ENCODE data around the gene SERPING1. TPM values are rescaled to one million over a fixed set of nuclear protein-coding genes. Genes with fewer than 3 reads are reported as not detected.

The SERPING1 gene
- total RNA-seq, 6 donors from 2014 or later: 306 to 573 (median 469) TPM

DNA sequence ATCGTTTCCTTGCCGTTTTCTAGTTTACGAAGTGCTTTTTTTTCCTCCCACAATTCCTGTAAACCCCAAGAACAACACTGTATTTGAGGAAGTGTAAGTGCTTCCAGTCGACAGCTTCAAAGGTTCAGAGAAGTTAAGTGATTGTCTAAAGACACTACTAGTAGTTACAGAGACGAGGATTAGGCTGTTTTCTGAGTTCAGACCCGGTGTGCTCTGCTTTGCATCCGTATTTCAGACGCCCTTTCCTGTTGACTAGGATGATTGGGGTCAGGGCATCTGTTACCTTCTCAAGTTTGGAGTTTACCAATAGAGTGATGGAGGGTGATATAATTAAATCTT, 60.5 kb downstream of the SERPING1 start:
- Histone ChIP-seq H3K27ac (peak overlapping the region; percentile 76 to 88 (median 82)), H3K4me3 (peak overlapping the region; percentile 61 to 77 (median 65)), H3K9me3 (no peaks in the 10 kb centered on the region), H3K36me3 (peaks cover 23 to 38% (median 30%) of the 10 kb centered on the region in 4 donors), H3K27me3 (no peaks in the 10 kb centered on the region), H3K4me1 (peaks cover 9 to 36% (median 12%) of the 10 kb centered on the region in 4 donors)
- ATAC-seq (ENCODE audit: low FRiP score in 2 of 2) (no peak), DNase-seq (no peak)
- TF ChIP-seq POLR2A (IDR thresholded peaks at IDR 0.05): no peak
- TF ChIP-seq, protein P1, sequence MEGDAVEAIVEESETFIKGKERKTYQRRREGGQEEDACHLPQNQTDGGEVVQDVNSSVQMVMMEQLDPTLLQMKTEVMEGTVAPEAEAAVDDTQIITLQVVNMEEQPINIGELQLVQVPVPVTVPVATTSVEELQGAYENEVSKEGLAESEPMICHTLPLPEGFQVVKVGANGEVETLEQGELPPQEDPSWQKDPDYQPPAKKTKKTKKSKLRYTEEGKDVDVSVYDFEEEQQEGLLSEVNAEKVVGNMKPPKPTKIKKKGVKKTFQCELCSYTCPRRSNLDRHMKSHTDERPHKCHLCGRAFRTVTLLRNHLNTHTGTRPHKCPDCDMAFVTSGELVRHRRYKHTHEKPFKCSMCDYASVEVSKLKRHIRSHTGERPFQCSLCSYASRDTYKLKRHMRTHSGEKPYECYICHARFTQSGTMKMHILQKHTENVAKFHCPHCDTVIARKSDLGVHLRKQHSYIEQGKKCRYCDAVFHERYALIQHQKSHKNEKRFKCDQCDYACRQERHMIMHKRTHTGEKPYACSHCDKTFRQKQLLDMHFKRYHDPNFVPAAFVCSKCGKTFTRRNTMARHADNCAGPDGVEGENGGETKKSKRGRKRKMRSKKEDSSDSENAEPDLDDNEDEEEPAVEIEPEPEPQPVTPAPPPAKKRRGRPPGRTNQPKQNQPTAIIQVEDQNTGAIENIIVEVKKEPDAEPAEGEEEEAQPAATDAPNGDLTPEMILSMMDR (IDR thresholded peaks at IDR 0.05): no peak
- no peak for TF ChIP-seq EP300 (IDR thresholded peaks at IDR 0.05)
- TF ChIP-seq POLR2AphosphoS5 (IDR thresholded peaks at IDR 0.05): no peak
- WGBS, 2 donors: 0 to 1% methylated on average over 8 of the region's 8 CpGs

DNA sequence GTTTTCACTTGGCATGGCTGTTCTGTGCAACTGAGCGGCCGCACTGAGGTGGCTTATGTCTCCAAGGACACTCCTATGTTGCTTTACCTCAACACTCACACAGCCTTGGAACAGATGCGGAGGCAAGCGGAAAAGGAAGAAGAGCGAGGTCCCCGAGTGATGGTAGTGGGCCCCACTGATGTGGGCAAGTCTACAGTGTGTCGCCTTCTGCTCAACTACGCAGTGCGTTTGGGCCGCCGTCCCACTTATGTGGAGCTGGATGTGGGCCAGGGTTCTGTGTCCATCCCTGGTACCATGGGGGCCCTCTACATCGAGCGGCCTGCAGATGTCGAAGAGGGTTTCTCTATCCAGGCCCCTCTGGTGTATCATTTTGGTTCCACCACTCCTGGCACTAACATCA, 62.2 kb downstream of the SERPING1 start:
- H3K36me3 ChIP-seq: peaks cover 23 to 38% (median 30%) of the 10 kb centered on the region in 4 donors

DNA sequence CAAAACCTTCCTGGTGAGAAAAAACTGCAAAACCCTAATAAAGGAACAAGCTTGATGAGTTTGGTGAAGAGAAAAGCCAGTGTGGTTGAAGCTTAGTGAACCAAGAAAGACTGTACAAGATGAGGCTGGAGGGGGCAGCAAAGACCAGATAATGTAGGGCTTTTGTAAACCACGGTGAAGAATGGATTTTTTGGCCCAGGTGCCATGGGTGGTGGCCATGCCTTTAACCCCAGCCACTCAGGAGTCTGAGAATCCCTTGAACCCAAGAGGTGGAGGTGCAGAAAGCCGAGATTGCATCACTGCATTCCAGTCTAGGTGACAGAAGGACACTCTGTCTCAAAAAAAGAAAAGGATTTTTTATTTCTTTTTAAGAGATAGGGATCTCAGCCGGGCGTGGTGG, 65.4 kb downstream of the SERPING1 start:
- 66 to 68% methylated on average over 4 of the region's 4 CpGs for WGBS, 2 donors

More for the DNA sequence above, 62.2 kb downstream of the SERPING1 start:
- Histone ChIP-seq H3K27me3 (no peaks in the 10 kb centered on the region), H3K9me3 (no peaks in the 10 kb centered on the region), H3K4me3 (no peak overlapping the region), H3K4me1 (peaks cover 9 to 31% (median 12%) of the 10 kb centered on the region in 4 donors), H3K27ac (no peak overlapping the region)
- TF ChIP-seq POLR2A (IDR thresholded peaks at IDR 0.05) (no peak), POLR2AphosphoS5 (IDR thresholded peaks at IDR 0.05) (no peak), EP300 (IDR thresholded peaks at IDR 0.05) (no peak)
- TF ChIP-seq, protein P1 (IDR thresholded peaks at IDR 0.05): no peak
- DNase-seq: no peak
- WGBS, 2 donors: 93 to 96% methylated on average over 12 to 14 of the region's 14 CpGs
- ATAC-seq (ENCODE audit: low FRiP score in 2 of 2): no peak

GRCh38 chr11:57663975-57664374, 66.5 kb downstream of the SERPING1 start:
- Histone ChIP-seq H3K36me3 (peaks cover 23 to 38% (median 30%) of the 10 kb centered on the region in 4 donors), H3K4me3 (no peak overlapping the region), H3K9me3 (no peaks in the 10 kb centered on the region), H3K27me3 (no peaks in the 10 kb centered on the region), H3K27ac (no peak overlapping the region), H3K4me1 (peaks cover 4 to 27% (median 9%) of the 10 kb centered on the region in 4 donors)
- TF ChIP-seq POLR2A (IDR thresholded peaks at IDR 0.05) (no peak), EP300 (IDR thresholded peaks at IDR 0.05) (no peak), POLR2AphosphoS5 (IDR thresholded peaks at IDR 0.05) (no peak)
- TF ChIP-seq, protein P1 (IDR thresholded peaks at IDR 0.05): no peak
- 80 to 94% methylated on average over 9 of the region's 9 CpGs for WGBS, 2 donors
- DNase-seq (no peak), ATAC-seq (ENCODE audit: low FRiP score in 2 of 2) (no peak)

More for the DNA sequence above, 65.4 kb downstream of the SERPING1 start:
- Histone ChIP-seq H3K27me3 (no peaks in the 10 kb centered on the region), H3K4me1 (peaks cover 9 to 37% (median 17%) of the 10 kb centered on the region in 4 donors), H3K36me3 (peaks cover 23 to 38% (median 30%) of the 10 kb centered on the region in 4 donors), H3K4me3 (no peak overlapping the region), H3K27ac (no peak overlapping the region), H3K9me3 (no peaks in the 10 kb centered on the region)
- DNase-seq: no peak
- no peak for ATAC-seq (ENCODE audit: low FRiP score in 2 of 2)
- no peak for TF ChIP-seq POLR2AphosphoS5 (IDR thresholded peaks at IDR 0.05)
- no peak for TF ChIP-seq POLR2A (IDR thresholded peaks at IDR 0.05)

Small RNAs within 50 kb of the gene (small RNA-seq; reads per million reads assigned to genes)
- 663 to 994 (median 861) reads per million in 4 donors for gene MIR130A

Other genes with a start within 250 kb of the SERPING1 start
- not detected for gene PRG3, start 216.5 kb upstream of the SERPING1 start, total RNA-seq
- 1 to 10 TPM in 3 of 6 donors, under 1 TPM in 1, not detected in 2; 0.30 to 2.6 (median 1.6) TPM for gene PRG2, start 207.0 kb upstream of the SERPING1 start, total RNA-seq
- gene SLC43A3, start 170.6 kb upstream of the SERPING1 start, total RNA-seq: 100 to 1,000 TPM in 4 of 6 donors, 10 to 100 TPM in 2; 61.6 to 177 (median 118) TPM
- 1 to 10 TPM in 5 of 6 donors, not detected in 1; 1.1 to 4.1 (median 2.0) TPM for gene RTN4RL2, start 137.2 kb upstream of the SERPING1 start, total RNA-seq
- gene SLC43A1, start 82.0 kb upstream of the SERPING1 start, total RNA-seq: 10 to 100 TPM in 5 of 6 donors, 1 to 10 TPM in 1; 7.1 to 72.3 (median 13.9) TPM
- 10 to 100 TPM in 5 of 6 donors, 1 to 10 TPM in 1; 7.3 to 62.2 (median 26.8) TPM for gene TIMM10, start 66.9 kb upstream of the SERPING1 start, total RNA-seq
- not detected for gene SMTNL1, start 60.1 kb upstream of the SERPING1 start, total RNA-seq
- 100 to 1,000 TPM in 1 of 6 donors, 10 to 100 TPM in 5; 39.8 to 142 (median 80.9) TPM for gene UBE2L6, start 30.0 kb upstream of the SERPING1 start, total RNA-seq
- gene YPEL4, start 52.2 kb downstream of the SERPING1 start, total RNA-seq: 1 to 10 TPM in 5 of 6 donors, under 1 TPM in 1; 0.91 to 8.4 (median 3.5) TPM
- gene CLP1, start 60.1 kb downstream of the SERPING1 start, total RNA-seq: 10 to 100 TPM; 10.5 to 16.9 (median 13.4) TPM
- gene ZDHHC5, start 70.4 kb downstream of the SERPING1 start, total RNA-seq: 10 to 100 TPM; 45.1 to 81.9 (median 58.7) TPM
- 10 to 100 TPM in 5 of 6 donors, 1 to 10 TPM in 1; 7.4 to 14.9 (median 13.5) TPM for gene MED19, start 114.5 kb downstream of the SERPING1 start, total RNA-seq
- 10 to 100 TPM; 16.2 to 67.3 (median 53.1) TPM for gene TMX2, start 114.9 kb downstream of the SERPING1 start, total RNA-seq
- 100 to 1,000 TPM in 5 of 6 donors, 10 to 100 TPM in 1; 56.6 to 138 (median 120) TPM for gene SELENOH, start 143.8 kb downstream of the SERPING1 start, total RNA-seq
- gene BTBD18, start 154.1 kb downstream of the SERPING1 start, total RNA-seq: not detected
- 100 to 1,000 TPM; 136 to 232 (median 214) TPM for gene CTNND1, start 164.1 kb downstream of the SERPING1 start, total RNA-seq